GM19193 (cell line): ENCODE measurements around the gene POLR2J3.
A peak's percentile ranks its signal among the peaks of the same experiment; 100 is the strongest.
"Not testable (repeated sequence)": the region's sequence is repeated elsewhere in the genome, so short reads cannot be mapped to it uniquely, and the experiment has no call there.

Experiments
- POLR2A ChIP-seq: IDR thresholded peaks from 4 replicates; pipeline ENCODE4 v1.6.1; 2011; ENCODE audit not compliant: insufficient read depth, insufficient read length; ENCODE audit errors: extremely low read depth

The POLR2J3 gene

GRCh38 chr7:102572261-102573239 lies at the start of gene POLR2J3:
TSS of gene POLR2J3 (minus strand) at chr7:102572583. CDS start at chr7:102572521, 62 bp downstream.
- TF ChIP-seq POLR2A, result peak; percentile 50

GRCh38 chr7:102616507-102617125 lies 44.2 kb upstream of the POLR2J3 start, which contains the start of gene RASA4:
TSS of gene RASA4 (minus strand) at chr7:102616756. CDS start at chr7:102616689, 67 bp downstream.
- TF ChIP-seq POLR2A, result not testable (repeated sequence)

GRCh38 chr7:102550808-102551422 lies 21.5 kb downstream of the POLR2J3 start, which contains the start of gene SPDYE2:
TSS of gene SPDYE2 (plus strand) at chr7:102551226. CDS start at chr7:102553256, 2,030 bp downstream.
- not testable (repeated sequence) for TF ChIP-seq POLR2A

GRCh38 chr7:102543596-102543995 lies 28.8 kb downstream of the POLR2J3 start, which contains the start of gene UPK3BL2:
TSS of gene UPK3BL2 (minus strand) at chr7:102543696. CDS start at chr7:102543636, 60 bp downstream.
- not testable (repeated sequence) for TF ChIP-seq POLR2A

GRCh38 chr7:102517550-102518147 lies 54.7 kb downstream of the POLR2J3 start, which contains the start of gene RASA4B:
TSS of gene RASA4B (minus strand) at chr7:102517777. CDS start at chr7:102517710, 67 bp downstream.
- TF ChIP-seq POLR2A, result not testable (repeated sequence)
